ENCODE measurements around the gene SLC39A11. TPM values are rescaled to one million over a fixed set of nuclear protein-coding genes. Genes with fewer than 3 reads are reported as not detected.
"Not testable (repeated sequence)": the region's sequence is repeated elsewhere in the genome, so short reads cannot be mapped to it uniquely, and the experiment has no call there.

SLC39A11 gene
- total RNA-seq, 1 donor from 2014 or later, result 23.2 TPM

GRCh38 chr17:72940496-72940895 lies 152.0 kb downstream of the SLC39A11 start:
- no peak for DNase-seq (ENCODE audit: extremely low spot score, unreplicated experiment)
- TF ChIP-seq CTCF (conservative IDR thresholded peaks at IDR 0.05), result no peak
- Mint-ChIP-seq H3K27ac (no peak overlapping the region), H3K36me3 (peaks cover 4% of the 10 kb centered on the region), H3K4me1 (ENCODE audit: unreplicated experiment) (peaks cover 8% of the 10 kb centered on the region), H3K27me3 (no peaks in the 10 kb centered on the region), H3K9me3 (no peaks in the 10 kb centered on the region), H3K4me3 (no peak overlapping the region)

GRCh38 chr17:72938482-72938881 lies 154.0 kb downstream of the SLC39A11 start:
- TF ChIP-seq CTCF (conservative IDR thresholded peaks at IDR 0.05), result no peak
- H3K4me1 Mint-ChIP-seq (ENCODE audit: unreplicated experiment), result peaks cover 8% of the 10 kb centered on the region
- no peak overlapping the region for H3K27ac Mint-ChIP-seq
- H3K4me3 Mint-ChIP-seq, result no peak overlapping the region
- peaks cover 2% of the 10 kb centered on the region for H3K36me3 Mint-ChIP-seq
- DNase-seq (ENCODE audit: extremely low spot score, unreplicated experiment), result no peak
- no peaks in the 10 kb centered on the region for H3K9me3 Mint-ChIP-seq
- H3K27me3 Mint-ChIP-seq, result no peaks in the 10 kb centered on the region

GRCh38 chr17:72937707-72938106 lies 154.8 kb downstream of the SLC39A11 start:
- Mint-ChIP-seq H3K27ac (no peak overlapping the region), H3K4me1 (ENCODE audit: unreplicated experiment) (peaks cover 8% of the 10 kb centered on the region), H3K9me3 (no peaks in the 10 kb centered on the region), H3K4me3 (no peak overlapping the region), H3K36me3 (no peaks in the 10 kb centered on the region), H3K27me3 (no peaks in the 10 kb centered on the region)
- TF ChIP-seq CTCF (conservative IDR thresholded peaks at IDR 0.05), result no peak
- no peak for DNase-seq (ENCODE audit: extremely low spot score, unreplicated experiment)

DNA sequence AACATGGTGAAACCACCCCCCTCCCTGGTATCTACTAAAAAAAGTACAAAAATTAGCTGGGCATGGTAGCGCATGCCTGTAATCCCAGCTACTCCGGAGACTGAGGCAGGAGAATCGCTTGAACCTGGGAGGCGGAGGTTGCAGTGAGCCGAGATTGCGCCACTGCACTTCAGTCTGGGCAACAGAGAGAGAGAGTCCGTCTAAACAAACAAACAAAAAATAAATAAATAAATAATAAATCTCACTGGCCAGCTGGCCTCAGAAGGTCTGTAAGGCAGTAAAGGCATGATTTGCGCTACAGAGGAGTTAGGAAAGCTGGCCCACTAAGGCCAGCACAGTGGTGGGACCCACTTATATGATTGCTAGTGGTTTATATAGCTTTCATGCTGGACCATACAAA lies 155.2 kb downstream of the SLC39A11 start:
- H3K36me3 Mint-ChIP-seq; H3K9me3 Mint-ChIP-seq; H3K4me3 Mint-ChIP-seq; DNase-seq (ENCODE audit: extremely low spot score, unreplicated experiment); H3K27ac Mint-ChIP-seq; H3K27me3 Mint-ChIP-seq; H3K4me1 Mint-ChIP-seq (ENCODE audit: unreplicated experiment): not testable (repeated sequence)

GRCh38 chr17:72935984-72936383 lies 156.5 kb downstream of the SLC39A11 start:
- TF ChIP-seq CTCF (conservative IDR thresholded peaks at IDR 0.05), result no peak
- Mint-ChIP-seq H3K4me1 (ENCODE audit: unreplicated experiment) (peaks cover 8% of the 10 kb centered on the region), H3K9me3 (no peaks in the 10 kb centered on the region), H3K27me3 (no peaks in the 10 kb centered on the region), H3K27ac (no peak overlapping the region), H3K4me3 (no peak overlapping the region), H3K36me3 (no peaks in the 10 kb centered on the region)
- no peak for DNase-seq (ENCODE audit: extremely low spot score, unreplicated experiment)

DNA sequence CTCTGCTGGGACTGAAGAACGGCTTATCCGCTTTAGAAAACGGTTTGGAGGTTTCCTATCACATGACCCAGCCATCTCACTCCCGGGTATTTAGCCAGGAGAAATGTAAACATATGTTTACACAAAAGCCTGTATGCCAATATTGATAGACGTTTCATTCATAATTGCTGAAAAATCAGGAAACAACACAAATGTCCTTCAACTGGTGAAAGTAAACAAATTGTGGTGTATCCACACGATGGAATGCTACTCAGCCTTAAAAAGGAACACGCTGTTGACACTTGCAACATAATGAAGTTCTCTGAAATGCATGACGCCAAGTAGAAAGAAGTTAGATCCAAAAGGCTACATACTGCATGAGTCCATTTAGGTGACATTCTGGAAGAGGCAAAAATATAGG lies 157.6 kb downstream of the SLC39A11 start:
- Mint-ChIP-seq H3K9me3 (no peaks in the 10 kb centered on the region), H3K27me3 (no peaks in the 10 kb centered on the region), H3K27ac (no peak overlapping the region), H3K4me3 (no peak overlapping the region), H3K4me1 (ENCODE audit: unreplicated experiment) (peaks cover 11% of the 10 kb centered on the region), H3K36me3 (no peaks in the 10 kb centered on the region)
- DNase-seq (ENCODE audit: extremely low spot score, unreplicated experiment), result no peak
- TF ChIP-seq CTCF (conservative IDR thresholded peaks at IDR 0.05), result no peak

Measured in type B pancreatic cell (in vitro differentiated cells).